ENCODE measurements around the gene OVOL1. TPM values are rescaled to one million over a fixed set of nuclear protein-coding genes. Genes with fewer than 3 reads are reported as not detected.

OVOL1 gene
- total RNA-seq (2022; extraction: Qiagen RNA extraction), result 0.07 to 0.08 TPM in 2 of 5 replicates, not detected in the others

GRCh38 chr11:65786786-65787636, at the start of gene OVOL1:
Gene OVOL1 (plus strand): TSS chr11:65787063. CDS start chr11:65787374, 311 bp downstream.

GRCh38 chr11:65780770-65781151, 6.1 kb upstream of the OVOL1 start, which contains the start of gene AP5B1:
Gene AP5B1 (minus strand): TSS chr11:65780976. CDS start chr11:65780591, 385 bp downstream.

GRCh38 chr11:65833297-65834030, 46.6 kb downstream of the OVOL1 start, which contains the start of gene SNX32:
Gene SNX32 (plus strand): TSS chr11:65833963. CDS start chr11:65834066, 103 bp downstream.

Other genes with a start within 250 kb of the OVOL1 start
- 102 to 132 TPM (median 113 TPM) in 5 replicates for gene LTBP3, start 228.7 kb upstream of the OVOL1 start, total RNA-seq (2022; extraction: Qiagen RNA extraction)
- 68.0 to 80.1 TPM (median 75.2 TPM) in 5 replicates for gene ZNRD2, start 216.6 kb upstream of the OVOL1 start, total RNA-seq (2022; extraction: Qiagen RNA extraction)
- gene FAM89B, start 214.5 kb upstream of the OVOL1 start, total RNA-seq (2022; extraction: Qiagen RNA extraction), result 28.2 to 52.4 TPM (median 49.1 TPM) in 5 replicates
- gene EHBP1L1, start 211.0 kb upstream of the OVOL1 start, total RNA-seq (2022; extraction: Qiagen RNA extraction), result 26.1 to 39.1 TPM (median 36.9 TPM) in 5 replicates
- 0.28 to 1.5 TPM (median 0.86 TPM) in 5 replicates for gene KCNK7, start 191.3 kb upstream of the OVOL1 start, total RNA-seq (2022; extraction: Qiagen RNA extraction)
- 36.6 to 48.1 TPM (median 46.7 TPM) in 5 replicates for gene MAP3K11, start 172.8 kb upstream of the OVOL1 start, total RNA-seq (2022; extraction: Qiagen RNA extraction)
- 25.0 to 37.1 TPM (median 35.4 TPM) in 5 replicates for gene PCNX3, start 171.3 kb upstream of the OVOL1 start, total RNA-seq (2022; extraction: Qiagen RNA extraction)
- gene SIPA1, start 149.0 kb upstream of the OVOL1 start, total RNA-seq (2022; extraction: Qiagen RNA extraction), result 11.8 to 19.3 TPM (median 17.9 TPM) in 5 replicates
- gene RELA, start 124.1 kb upstream of the OVOL1 start, total RNA-seq (2022; extraction: Qiagen RNA extraction), result 62.9 to 72.5 TPM (median 71.8 TPM) in 5 replicates
- gene KAT5, start 74.8 kb upstream of the OVOL1 start, total RNA-seq (2022; extraction: Qiagen RNA extraction), result 43.8 to 55.4 TPM (median 48.9 TPM) in 5 replicates
- 20.9 to 52.9 TPM (median 48.6 TPM) in 5 replicates for gene RNASEH2C, start 66.3 kb upstream of the OVOL1 start, total RNA-seq (2022; extraction: Qiagen RNA extraction)
- gene AP5B1, start 6.1 kb upstream of the OVOL1 start, total RNA-seq (2022; extraction: Qiagen RNA extraction), result 7.6 to 12.1 TPM (median 12.1 TPM) in 5 replicates
- gene SNX32, start 46.9 kb downstream of the OVOL1 start, total RNA-seq (2022; extraction: Qiagen RNA extraction), result 0.09 TPM in 1 of 5 replicates, not detected in the others
- gene CFL1, start 71.1 kb downstream of the OVOL1 start, total RNA-seq (2022; extraction: Qiagen RNA extraction), result 2,078 to 2,355 TPM (median 2,242 TPM) in 5 replicates
- 26.7 to 36.3 TPM (median 33.7 TPM) in 5 replicates for gene MUS81, start 73.4 kb downstream of the OVOL1 start, total RNA-seq (2022; extraction: Qiagen RNA extraction)
- gene EFEMP2, start 85.7 kb downstream of the OVOL1 start, total RNA-seq (2022; extraction: Qiagen RNA extraction), result 0.52 to 1.2 TPM (median 0.99 TPM) in 5 replicates
- gene CTSW, start 92.8 kb downstream of the OVOL1 start, total RNA-seq (2022; extraction: Qiagen RNA extraction), result 0.11 TPM in 1 of 5 replicates, not detected in the others
- gene FIBP, start 101.4 kb downstream of the OVOL1 start, total RNA-seq (2022; extraction: Qiagen RNA extraction), result 73.6 to 86.8 TPM (median 84.7 TPM) in 5 replicates
- 22.2 to 49.0 TPM (median 44.4 TPM) in 5 replicates for gene CCDC85B, start 103.6 kb downstream of the OVOL1 start, total RNA-seq (2022; extraction: Qiagen RNA extraction)
- 122 to 190 TPM (median 138 TPM) in 5 replicates for gene FOSL1, start 113.3 kb downstream of the OVOL1 start, total RNA-seq (2022; extraction: Qiagen RNA extraction)
- gene C11orf68, start 132.0 kb downstream of the OVOL1 start, total RNA-seq (2022; extraction: Qiagen RNA extraction), result 32.8 to 52.7 TPM (median 45.5 TPM) in 5 replicates
- gene DRAP1, start 132.4 kb downstream of the OVOL1 start, total RNA-seq (2022; extraction: Qiagen RNA extraction), result 171 to 273 TPM (median 214 TPM) in 5 replicates
- not detected in 5 replicates for gene TSGA10IP, start 158.4 kb downstream of the OVOL1 start, total RNA-seq (2022; extraction: Qiagen RNA extraction)
- 46.4 to 64.2 TPM (median 56.3 TPM) in 5 replicates for gene SART1, start 174.7 kb downstream of the OVOL1 start, total RNA-seq (2022; extraction: Qiagen RNA extraction)
- gene EIF1AD, start 215.1 kb downstream of the OVOL1 start, total RNA-seq (2022; extraction: Qiagen RNA extraction), result 38.1 to 40.8 TPM (median 39.6 TPM) in 5 replicates
- 377 to 509 TPM (median 484 TPM) in 5 replicates for gene BANF1, start 215.4 kb downstream of the OVOL1 start, total RNA-seq (2022; extraction: Qiagen RNA extraction)
- gene CST6, start 224.9 kb downstream of the OVOL1 start, total RNA-seq (2022; extraction: Qiagen RNA extraction), result not detected in 5 replicates
- gene CATSPER1, start 239.4 kb downstream of the OVOL1 start, total RNA-seq (2022; extraction: Qiagen RNA extraction), result 1.2 to 2.2 TPM (median 1.7 TPM) in 5 replicates

Measured in A549 treated with Mapracorat at 1 μM for 4 hours (cell line).